Astrocyte of the cerebellum (primary cell): ENCODE data around the gene PCDHGA4.
A peak's percentile ranks its signal among the peaks of the same experiment; 100 is the strongest.
"Not testable (repeated sequence)": the region's sequence is repeated elsewhere in the genome, so short reads cannot be mapped to it uniquely, and the experiment has no call there.

Source experiments
- DNase-seq: peaks from one replicate; pipeline ENCODE4 v3.0.0-alpha.2; 2011; ENCODE audit warnings: low read depth
- H3K4me3 ChIP-seq: 2 replicates; pipeline ENCODE4 v1.5.1; 2011; ENCODE audit warnings: mild to moderate bottlenecking, low read depth, low read length, moderate library complexity
- CTCF ChIP-seq: IDR thresholded peaks from 2 replicates; pipeline ENCODE4 v1.5.1; 2012; ENCODE audit warnings: low read length, low read depth, moderate library complexity, mild to moderate bottlenecking; ENCODE audit errors: missing control alignments
- in situ Hi-C: cut with HindIII; loops from 2 replicates; pipeline ENCODE4 v1.10.0; 2017; ENCODE audit warnings: low sequenced_read_pairs

The PCDHGA4 gene

GRCh38 chr5:141373673-141374317, 19.0 kb downstream of the PCDHGA4 start, which contains the start of gene PCDHGA6:
TSS of gene PCDHGA6 (plus strand) at chr5:141373891. CDS start at chr5:141374084, 193 bp downstream.
- no peak for DNase-seq
- TF ChIP-seq CTCF, result peak; percentile 46
- H3K4me3 ChIP-seq, result peak within 1 kb of the TSS; percentile 33
- in situ Hi-C loops, result no loop called here

- in situ Hi-C loops, result no loop called here
- no peak for TF ChIP-seq CTCF
- DNase-seq, result no peak
- H3K4me3 ChIP-seq, result no peak overlapping the region
Measured at GRCh38 chr5:141374627-141375026, 19.8 kb downstream of the PCDHGA4 start.

GRCh38 chr5:141375444-141376155, 20.8 kb downstream of the PCDHGA4 start:
- H3K4me3 ChIP-seq, in situ Hi-C loops, DNase-seq: not testable (repeated sequence)

- H3K4me3 ChIP-seq, result peak within 1 kb of the TSS; percentile 43
- DNase-seq, result no peak
- TF ChIP-seq CTCF, result peak; percentile 47
- in situ Hi-C loops, result no loop called here
Measured at GRCh38 chr5:141382469-141383294, 27.9 kb downstream of the PCDHGA4 start, which contains the start of gene PCDHGA7. TSS of gene PCDHGA7 (plus strand) at chr5:141382742. CDS start at chr5:141382900, 158 bp downstream.

GRCh38 chr5:141383345-141383744, 28.5 kb downstream of the PCDHGA4 start:
- peak overlapping the region; percentile 43 for H3K4me3 ChIP-seq
- TF ChIP-seq CTCF, result no peak
- no peak for DNase-seq
- in situ Hi-C loops, result no loop called here

- DNase-seq, result no peak
- in situ Hi-C loops, result loop anchor here (5.0 kb wide), 1 partner anchor 47 kb away; the partner anchor contains the start of gene PCDHGA2
- H3K4me3 ChIP-seq, result no peak overlapping the region
- no peak for TF ChIP-seq CTCF
Measured at GRCh38 chr5:141384471-141385267, 29.8 kb downstream of the PCDHGA4 start.
